Measurements from ENCODE around the gene ANGPTL8. TPM values are rescaled to one million over a fixed set of nuclear protein-coding genes. Genes with fewer than 3 reads are reported as not detected.

Gene ANGPTL8
- total and polyA plus RNA-seq, 2 donors (not counting 3 experiments of a cell fraction or from before 2014, with no cell fraction given): not detected

DNA sequence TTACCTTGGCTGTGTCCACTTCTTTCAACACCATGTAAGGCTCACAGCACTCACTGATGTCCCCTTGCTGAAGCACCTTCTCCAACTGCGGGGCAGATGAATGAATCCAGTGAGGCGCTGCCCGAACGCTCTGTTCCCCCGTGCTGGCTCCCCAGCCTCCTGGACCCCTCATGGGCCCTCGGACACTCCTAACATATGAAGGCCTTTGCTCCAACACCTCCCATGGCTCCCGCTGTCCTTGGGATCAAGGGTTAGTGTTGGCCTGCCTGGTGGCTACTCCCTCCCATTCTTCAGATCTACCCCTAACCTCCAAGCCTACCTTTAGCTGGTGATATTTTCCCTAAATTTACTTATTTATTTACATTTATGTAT is 4.4 kb downstream of the ANGPTL8 start:
- DNase-seq (ENCODE audit: low read depth, low spot score): no peak
- H3K9ac ChIP-seq (replicated peaks; ENCODE audit: extremely low read depth, insufficient read depth, low read length): no peak overlapping the region
- TF ChIP-seq POLR2A (IDR thresholded peaks at IDR 0.05; ENCODE audit: low read depth, low read length) (peak; percentile 9), POLR2AphosphoS5 (IDR thresholded peaks at IDR 0.05; ENCODE audit: insufficient read depth, low read depth, low read length) (no peak)
- H3K9me3 ChIP-seq (replicated peaks; ENCODE audit: control insufficient read depth, insufficient read depth, low read length): no peaks in the 10 kb centered on the region
- no peaks in the 10 kb centered on the region for H4K20me1 ChIP-seq (replicated peaks; ENCODE audit: control insufficient read depth, extremely low read depth, insufficient read depth, low read length)
- H3K27me3 ChIP-seq (ENCODE audit: control insufficient read depth in 2 of 2, insufficient read depth in 2 of 2, low read length in 2 of 2): no peaks in the 10 kb centered on the region
- BruUV-seq (replicated peaks): no TSS peak
- H3K4me1 ChIP-seq (ENCODE audit: control insufficient read depth, extremely low read depth, insufficient read depth, low read length): peaks cover 9% of the 10 kb centered on the region
- no peaks in the 10 kb centered on the region for H3K9me1 ChIP-seq (replicated peaks; ENCODE audit: control insufficient read depth, extremely low read depth, insufficient read depth, low read length)
- no peak for FAIRE-seq
- dilution Hi-C loops (cut with MboI; ENCODE audit: extremely low pct_ligation_motif_present, low sequenced_read_pairs): no loop called here
- no peak overlapping the region for H3K4me3 ChIP-seq (replicated peaks in 1 of 3; ENCODE audit: insufficient read depth in 1 of 3, low read depth in 1 of 3, low read length in 3 of 3)
- ChIA-PET POLR2A (interaction anchor here (0.7 kb wide), 1 partner anchor 13 kb away, joined by 3 read pairs; no protein-coding TSS in a partner anchor), CTCF (interaction anchor here (0.6 to 4.2 kb wide), 25 partner anchors 8 to 1417 kb away, joined by 3 to 49 read pairs (median 4); no protein-coding TSS in a partner anchor)
- no peak overlapping the region for H3K4me2 ChIP-seq (ENCODE audit: insufficient read depth, low read length)
- intact Hi-C loops (cut with micrococcal nuclease): loop anchor here (1.0 to 5.0 kb wide), 6 partner anchors 10 to 344 kb away; no protein-coding TSS in a partner anchor
- no peaks in the 10 kb centered on the region for H3K79me2 ChIP-seq (ENCODE audit: control insufficient read depth, insufficient read depth, low read length)
- peaks cover 17 to 48% of the 10 kb centered on the region in 2 experiments for H3K36me3 ChIP-seq (ENCODE audit: control insufficient read depth in 2 of 2, extremely low read depth in 1 of 2, insufficient read depth in 2 of 2, low read length in 2 of 2)
- no peak overlapping the region for H2AFZ ChIP-seq (ENCODE audit: low read depth, low read length)
- H3K27ac ChIP-seq (ENCODE audit: insufficient read depth, low read depth, low read length): no peak overlapping the region

DNA sequence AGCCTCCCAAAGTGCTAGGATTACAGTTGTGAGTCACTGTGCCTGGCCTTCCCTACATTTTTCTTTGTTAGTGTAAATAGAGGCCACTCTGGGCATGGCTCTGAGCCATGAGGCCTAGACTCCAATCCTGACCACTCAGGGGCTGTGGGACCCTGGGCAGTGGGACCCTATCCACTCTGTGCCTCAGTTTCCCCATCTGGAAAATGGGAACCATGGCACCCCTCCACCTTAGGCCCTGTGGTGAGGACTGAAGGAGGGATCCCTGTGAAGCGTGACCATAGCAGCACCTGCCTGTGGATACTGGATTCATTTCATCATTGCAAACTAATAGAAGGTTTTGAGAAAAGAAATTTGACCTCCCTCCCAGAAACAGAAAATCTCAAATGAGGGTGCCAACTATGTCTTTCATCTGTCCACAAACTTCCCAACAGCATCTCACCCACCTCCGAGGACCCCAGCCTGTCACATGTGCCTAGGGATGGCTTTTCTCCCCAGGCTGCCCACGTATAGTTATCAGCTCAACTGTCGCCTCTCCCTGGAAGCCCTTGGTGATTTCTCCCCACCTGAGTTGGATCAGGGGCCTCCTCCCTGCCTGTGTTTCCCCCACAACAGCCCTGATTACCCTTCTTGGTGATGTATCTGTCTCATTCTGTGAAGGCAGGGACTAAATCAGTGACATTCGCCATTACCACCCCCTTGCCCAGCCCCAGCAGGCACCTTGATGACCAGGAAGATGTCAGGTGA is 5.6 kb downstream of the ANGPTL8 start:
- Histone ChIP-seq H4K20me1 (replicated peaks; ENCODE audit: control insufficient read depth, extremely low read depth, insufficient read depth, low read length) (no peaks in the 10 kb centered on the region), H3K36me3 (ENCODE audit: control insufficient read depth in 2 of 2, extremely low read depth in 1 of 2, insufficient read depth in 2 of 2, low read length in 2 of 2) (peaks cover 13 to 41% of the 10 kb centered on the region in 2 experiments), H2AFZ (ENCODE audit: low read depth, low read length) (no peak overlapping the region), H3K79me2 (ENCODE audit: control insufficient read depth, insufficient read depth, low read length) (no peaks in the 10 kb centered on the region), H3K4me3 (replicated peaks in 1 of 3; ENCODE audit: insufficient read depth in 1 of 3, low read depth in 1 of 3, low read length in 3 of 3) (no peak overlapping the region), H3K27ac (ENCODE audit: insufficient read depth, low read depth, low read length) (no peak overlapping the region), H3K9me1 (replicated peaks; ENCODE audit: control insufficient read depth, extremely low read depth, insufficient read depth, low read length) (no peaks in the 10 kb centered on the region), H3K4me2 (ENCODE audit: insufficient read depth, low read length) (no peak overlapping the region), H3K4me1 (ENCODE audit: control insufficient read depth, extremely low read depth, insufficient read depth, low read length) (peaks cover 9% of the 10 kb centered on the region), H3K9me3 (replicated peaks; ENCODE audit: control insufficient read depth, insufficient read depth, low read length) (no peaks in the 10 kb centered on the region), H3K9ac (replicated peaks; ENCODE audit: extremely low read depth, insufficient read depth, low read length) (no peak overlapping the region), H3K27me3 (ENCODE audit: control insufficient read depth in 2 of 2, insufficient read depth in 2 of 2, low read length in 2 of 2) (no peaks in the 10 kb centered on the region)
- ChIA-PET CTCF (interaction anchor here (1.0 to 4.2 kb wide), 2 partner anchors 41 to 45 kb away, joined by 5 to 49 read pairs; no protein-coding TSS in a partner anchor), POLR2A (no interaction called here)
- intact Hi-C loops (cut with micrococcal nuclease) (loop anchor here (5.0 kb wide), 1 partner anchor 342 kb away; no protein-coding TSS in a partner anchor), dilution Hi-C loops (cut with MboI; ENCODE audit: extremely low pct_ligation_motif_present, low sequenced_read_pairs) (no loop called here)
- TF ChIP-seq, protein P1, sequence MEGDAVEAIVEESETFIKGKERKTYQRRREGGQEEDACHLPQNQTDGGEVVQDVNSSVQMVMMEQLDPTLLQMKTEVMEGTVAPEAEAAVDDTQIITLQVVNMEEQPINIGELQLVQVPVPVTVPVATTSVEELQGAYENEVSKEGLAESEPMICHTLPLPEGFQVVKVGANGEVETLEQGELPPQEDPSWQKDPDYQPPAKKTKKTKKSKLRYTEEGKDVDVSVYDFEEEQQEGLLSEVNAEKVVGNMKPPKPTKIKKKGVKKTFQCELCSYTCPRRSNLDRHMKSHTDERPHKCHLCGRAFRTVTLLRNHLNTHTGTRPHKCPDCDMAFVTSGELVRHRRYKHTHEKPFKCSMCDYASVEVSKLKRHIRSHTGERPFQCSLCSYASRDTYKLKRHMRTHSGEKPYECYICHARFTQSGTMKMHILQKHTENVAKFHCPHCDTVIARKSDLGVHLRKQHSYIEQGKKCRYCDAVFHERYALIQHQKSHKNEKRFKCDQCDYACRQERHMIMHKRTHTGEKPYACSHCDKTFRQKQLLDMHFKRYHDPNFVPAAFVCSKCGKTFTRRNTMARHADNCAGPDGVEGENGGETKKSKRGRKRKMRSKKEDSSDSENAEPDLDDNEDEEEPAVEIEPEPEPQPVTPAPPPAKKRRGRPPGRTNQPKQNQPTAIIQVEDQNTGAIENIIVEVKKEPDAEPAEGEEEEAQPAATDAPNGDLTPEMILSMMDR (IDR thresholded peaks at IDR 0.05; ENCODE audit: extremely low read depth in 1 of 2, insufficient read depth in 1 of 2, low read depth in 1 of 2, low read length in 2 of 2): no peak
- no peak for TF ChIP-seq EZH2 (IDR thresholded peaks at IDR 0.05; ENCODE audit: borderline replicate concordance, low read depth, low read length, severe bottlenecking)
- TF ChIP-seq POLR2AphosphoS5 (IDR thresholded peaks at IDR 0.05; ENCODE audit: insufficient read depth, low read depth, low read length): no peak
- TF ChIP-seq JUN (IDR thresholded peaks at IDR 0.05; ENCODE audit: borderline replicate concordance, insufficient read depth, insufficient read length, low read depth): no peak
- TF ChIP-seq, protein P2, sequence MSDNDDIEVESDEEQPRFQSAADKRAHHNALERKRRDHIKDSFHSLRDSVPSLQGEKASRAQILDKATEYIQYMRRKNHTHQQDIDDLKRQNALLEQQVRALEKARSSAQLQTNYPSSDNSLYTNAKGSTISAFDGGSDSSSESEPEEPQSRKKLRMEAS (IDR thresholded peaks at IDR 0.05; ENCODE audit: insufficient read depth, insufficient read length): no peak
- no peak for TF ChIP-seq MYC (IDR thresholded peaks at IDR 0.05; ENCODE audit: low read depth, low read length)
- no peak for TF ChIP-seq POLR2A (IDR thresholded peaks at IDR 0.05; ENCODE audit: low read depth, low read length)
- no peak for TF ChIP-seq GATA2 (IDR thresholded peaks at IDR 0.05; ENCODE audit: insufficient read depth, insufficient read length, low read depth, low read length)
- no peak for TF ChIP-seq FOS (IDR thresholded peaks at IDR 0.05; ENCODE audit: borderline replicate concordance, insufficient read depth, low read length)
- FAIRE-seq (no peak), DNase-seq (ENCODE audit: low read depth, low spot score) (no peak)
- BruUV-seq (replicated peaks): no TSS peak
